HTERT RPE-1 (cell line): ENCODE measurements around the gene GPX4.
"Not testable (repeated sequence)": the region's sequence is repeated elsewhere in the genome, so short reads cannot be mapped to it uniquely, and the experiment has no call there.

Experiments
- in situ Hi-C: fragments of 300-500 bp; cut with MboI; formaldehyde crosslinking; loops from 4 replicates; pipeline ENCODE4 v1.14.3; 2020; ENCODE audit warnings: low sequenced_read_pairs

The GPX4 gene

GRCh38 chr19:1113986-1114483 is 10.2 kb downstream of the GPX4 start:
- in situ Hi-C loops = no loop called here

- in situ Hi-C loops = not testable (repeated sequence)
Measured at GRCh38 chr19:1114728-1115127, 10.9 kb downstream of the GPX4 start.

- in situ Hi-C loops = no loop called here
Measured at GRCh38 chr19:1115646-1116420, 12.0 kb downstream of the GPX4 start.

GRCh38 chr19:1116726-1117581 is 13.2 kb downstream of the GPX4 start:
- in situ Hi-C loops = no loop called here

- in situ Hi-C loops = no loop called here
Measured at GRCh38 chr19:1117654-1118053, 13.9 kb downstream of the GPX4 start.

GRCh38 chr19:1118999-1119398 is 15.2 kb downstream of the GPX4 start:
- in situ Hi-C loops = no loop called here

- in situ Hi-C loops = no loop called here
Measured at GRCh38 chr19:1119475-1120217, 15.9 kb downstream of the GPX4 start.

- in situ Hi-C loops = no loop called here
Measured at GRCh38 chr19:1121395-1121794, 17.6 kb downstream of the GPX4 start.

- in situ Hi-C loops = no loop called here
Measured at GRCh38 chr19:1122021-1122971, 18.5 kb downstream of the GPX4 start.

- in situ Hi-C loops = no loop called here
Measured at GRCh38 chr19:1122972-1123363, 19.2 kb downstream of the GPX4 start.

- in situ Hi-C loops = no loop called here
Measured at GRCh38 chr19:1123381-1123780, 19.6 kb downstream of the GPX4 start.

- in situ Hi-C loops = no loop called here
Measured at GRCh38 chr19:1123885-1124677, 20.3 kb downstream of the GPX4 start.

- in situ Hi-C loops = no loop called here
Measured at GRCh38 chr19:1125601-1126467, 22.0 kb downstream of the GPX4 start.

- in situ Hi-C loops = no loop called here
Measured at GRCh38 chr19:1126984-1127760, 23.4 kb downstream of the GPX4 start.

GRCh38 chr19:1128106-1128505 is 24.3 kb downstream of the GPX4 start:
- in situ Hi-C loops = no loop called here

GRCh38 chr19:1129084-1129483 is 25.3 kb downstream of the GPX4 start:
- in situ Hi-C loops = not testable (repeated sequence)

GRCh38 chr19:1129535-1129934 is 25.7 kb downstream of the GPX4 start:
- in situ Hi-C loops = no loop called here
